GM12878 (cell line): ENCODE measurements around the gene MYO15B. TPM values are rescaled to one million over a fixed set of nuclear protein-coding genes. Genes with fewer than 3 reads are reported as not detected.

ENCODE experiments used
- ATAC-seq: fragments of 200-7000 bp; cut with Tn5 transposase; 3 replicates; pipeline ENCODE4 v1.9.1; 2020; ENCODE audit warnings: mild to moderate bottlenecking, moderate library complexity
- BruUV-seq: library from RNA; stranded (reverse); fragments of 400-500 nt; replicated peaks from 2 replicates; lab custom pipeline; 2021; lab: Mats Ljungman, UMichigan
- CTCF ChIA-PET: fragments of 300-600 bp; sonication (Branson Sonifier 250); formaldehyde crosslinking; extraction: SDS; loops from one replicate; lab custom pipeline; 2021; ENCODE audit warnings: inconsistent platforms; lab: Yijun Ruan, JAX
- POLR2A ChIA-PET: fragments of 350-600 bp; formaldehyde crosslinking; extraction: SDS; loops from one replicate; lab custom pipeline; 2021; ENCODE audit warnings: inconsistent platforms; lab: Charles Lee
- RAD21 ChIA-PET: fragments of 300-600 bp; sonication (Branson Sonifier 250); formaldehyde crosslinking; loops from one replicate; lab custom pipeline; 2023; ENCODE audit warnings: antibody characterized with exemption; ENCODE audit not compliant: unreplicated experiment; lab: Charles Lee
- SMC1A ChIA-PET: fragments of 300-600 bp; sonication (Branson Sonifier 250); formaldehyde crosslinking; loops from one replicate; lab custom pipeline; 2023; ENCODE audit not compliant: unreplicated experiment, uncharacterized antibody; lab: Charles Lee
- DNase-seq: peaks from one replicate; pipeline ENCODE4 v3.0.0-alpha.2; 2011; ENCODE audit warnings: low read depth, low spot score
- FAIRE-seq: peaks from 3 replicates; lab custom pipeline; 2011; peaks lifted over from hg19 to GRCh38; lab: Jason Lieb, UNC
- H2AFZ ChIP-seq: 2 replicates; pipeline ENCODE4 v1.6.0; 2011; ENCODE audit warnings: low read depth, low read length, control low read depth; ENCODE audit not compliant: control insufficient read depth
- H3K27ac ChIP-seq: 2 replicates; pipeline ENCODE4 v1.5.1; 2011; ENCODE audit warnings: control low read depth; ENCODE audit not compliant: control insufficient read depth, insufficient read depth
- H3K27me3 ChIP-seq, 2 experiments: replicated peaks in 1 of 2; 2 replicates each; pipeline versions ENCODE4 v1.6.0 to v1.6.1; 2011; ENCODE audit warnings: low read length in 1 of 2; ENCODE audit not compliant: control insufficient read depth in 2 of 2, insufficient read depth in 2 of 2
- H3K36me3 ChIP-seq, 2 experiments: 2 replicates each; pipeline ENCODE4 v1.5.1; 2011; ENCODE audit warnings: low read length in 1 of 2; ENCODE audit not compliant: control insufficient read depth in 2 of 2, insufficient read depth in 2 of 2
- H3K4me1 ChIP-seq: 2 replicates; pipeline ENCODE4 v1.6.1; 2011; ENCODE audit warnings: mild to moderate bottlenecking, low read length, moderate library complexity, mixed read lengths; ENCODE audit not compliant: control insufficient read depth, insufficient read depth
- H3K4me2 ChIP-seq: 2 replicates; pipeline ENCODE4 v1.6.0; 2011; ENCODE audit warnings: control low read depth; ENCODE audit not compliant: control insufficient read depth, insufficient read depth
- H3K4me3 ChIP-seq: fragments of 200-600 bp; sonication (generic); 2 replicates; pipeline ENCODE4 v1.5.1; 2016
- H3K79me2 ChIP-seq: 2 replicates; pipeline ENCODE4 v1.6.0; 2011; ENCODE audit warnings: low read length; ENCODE audit not compliant: control insufficient read depth, insufficient read depth
- H3K9ac ChIP-seq: 2 replicates; pipeline ENCODE4 v1.8.0; 2011; ENCODE audit warnings: low read length, control low read depth, mixed read lengths; ENCODE audit not compliant: control insufficient read depth, insufficient read depth
- H3K9me3 ChIP-seq: replicated peaks from 3 replicates; pipeline ENCODE4 v1.5.1; 2011; ENCODE audit warnings: mild to moderate bottlenecking, low read length; ENCODE audit not compliant: control insufficient read depth, insufficient read depth
- H4K20me1 ChIP-seq: 2 replicates; pipeline ENCODE4 v1.6.0; 2011; ENCODE audit not compliant: control insufficient read depth, insufficient read depth
- BCL11A ChIP-seq: IDR thresholded peaks from 2 replicates; pipeline ENCODE4 v1.6.1; 2011; ENCODE audit warnings: low read depth, low read length
- CEBPB ChIP-seq, 2 experiments: fragments of 150-350 bp in 1 of 2; IDR thresholded peaks; 2 replicates each; pipeline ENCODE4 v1.6.1; 2012 to 2014; ENCODE audit warnings: low read depth in 2 of 2, low read length in 2 of 2, borderline replicate concordance in 1 of 2, inconsistent platforms in 1 of 2
- HDGF ChIP-seq: fragments of 450-650 bp; IDR thresholded peaks from 2 replicates; pipeline ENCODE4 v1.6.1; 2016; ENCODE audit warnings: antibody characterized with exemption
- LARP7 ChIP-seq: fragments of 450-650 bp; IDR thresholded peaks from 2 replicates; pipeline ENCODE4 v1.6.1; 2017; ENCODE audit warnings: mild to moderate bottlenecking
- MYC ChIP-seq: IDR thresholded peaks from 2 replicates; pipeline ENCODE4 v1.6.1; 2011; ENCODE audit warnings: mild to moderate bottlenecking, low read length, moderate library complexity, inconsistent platforms; ENCODE audit not compliant: insufficient read depth, insufficient replicate concordance, insufficient read length, severe bottlenecking
- NFYA ChIP-seq: IDR thresholded peaks from 2 replicates; pipeline ENCODE4 v1.6.1; 2011; ENCODE audit warnings: low read depth, mild to moderate bottlenecking, low read length, improper control_type of control experiment, borderline replicate concordance
- RELB ChIP-seq: fragments of 450-650 bp; IDR thresholded peaks from 2 replicates; pipeline ENCODE4 v1.6.1; 2017; ENCODE audit warnings: low read depth, mild to moderate bottlenecking, moderate library complexity
- SREBF2 ChIP-seq: IDR thresholded peaks from 2 replicates; pipeline ENCODE4 v1.6.1; 2012; ENCODE audit warnings: mild to moderate bottlenecking, low read length
- USF1 ChIP-seq: IDR thresholded peaks from 2 replicates; pipeline ENCODE4 v1.6.1; 2011; ENCODE audit warnings: borderline replicate concordance, low read depth, mild to moderate bottlenecking, moderate library complexity, mixed read lengths, low read length; ENCODE audit not compliant: insufficient read depth; ENCODE audit errors: extremely low read length
- WGBS: methylation state at CpG from one replicate; pipeline ENCODE4 v1.1.6; 2016; ENCODE audit warnings: low lambda C conversion rate; ENCODE audit not compliant: insufficient replicate concordance, insufficient coverage; ENCODE audit errors: missing lambda C conversion rate; 5-methylcytosine and 5-hydroxymethylcytosine counted together
- in situ Hi-C: fragments of 300-500 bp; cut with MboI; formaldehyde crosslinking; loops from 9 replicates; pipeline ENCODE4 v1.14.3; 2018; ENCODE audit warnings: mixed read lengths
- intact Hi-C: fragments of 100-400 bp; cut with micrococcal nuclease; formaldehyde crosslinking; loops from one replicate; pipeline ENCODE4 v1.14.2; 2022; ENCODE audit not compliant: unreplicated experiment
- polyA plus RNA-seq, 11 experiments: library from polyadenylated mRNA; depleted of rRNA in 4 of 11; unstranded in 6 of 11; stranded (reverse) in 5 of 11; fragments of >200 nt; fragmentation: Nextera tagmentation in 4 of 11; fragmentation: Illumina TruSeq in 1 of 11; extraction: Ambion mirVana in 4 of 11; extraction: Trizol in 1 of 11; gene quantifications; 1 replicate in 1 of 11; 2 replicates in 10 of 11; pipeline versions ENCODE4 v1.2.1 to v1.2.3, GENCODE V29; 2011 to 2016; ENCODE audit warnings: inconsistent platforms in 2 of 11, missing spikeins in 2 of 11, low read depth in 1 of 11
- total RNA-seq, 4 experiments: library from RNA; depleted of rRNA in 3 of 4; stranded (reverse); fragments of >200 nt in 3 of 4; fragmentation: Illumina TruSeq in 1 of 4; extraction: Trizol in 1 of 4; gene quantifications; 2 replicates each; pipeline versions ENCODE4 v1.2.1 to v1.2.3, GENCODE V29; 2013 to 2021

MYO15B gene
- total and polyA plus RNA-seq, 10 of the 15 experiments (the other 5 are each of a cell fraction or from before 2014, with no cell fraction given): 0.67 to 15.4 (median 2.3) TPM; not detected in 1

- H3K79me2 ChIP-seq: no peaks in the 10 kb centered on the region
- H3K4me3 ChIP-seq: no peak overlapping the region
- 53% methylated on average over 12 of the region's 12 CpGs for WGBS
- H4K20me1 ChIP-seq: no peaks in the 10 kb centered on the region
- no TSS peak for BruUV-seq
- SMC1A ChIA-PET: interaction anchor here (1.3 kb wide), 1 partner anchor 162 kb away, joined by 3 read pairs; no protein-coding TSS in a partner anchor
- TF ChIP-seq SREBF2 (no peak), USF1 (peak; percentile 11), BCL11A (no peak), NFYA (no peak), MYC (no peak), HDGF (no peak), LARP7 (no peak), CEBPB (IDR thresholded peaks at IDR 0.05; ENCODE audit: borderline replicate concordance in 1 of 2, low read depth in 2 of 2, low read length in 2 of 2) (no peak), RELB (no peak)
- TF ChIP-seq, all 136 proteins: peak for 1
- Histone ChIP-seq H3K9me3 (no peaks in the 10 kb centered on the region), H3K4me2 (no peak overlapping the region), H3K27me3 (peaks cover 5 to 9% of the 10 kb centered on the region in 2 experiments), H3K36me3 (no peaks in the 10 kb centered on the region), H3K4me1 (0 out of 2 replicates have a peak, but pooled peaks cover 4% of the 10 kb centered on the region), H3K9ac (no peak overlapping the region), H2AFZ (no peak overlapping the region), H3K27ac (no peak overlapping the region)
- in situ Hi-C loops: loop anchor here (10.0 kb wide), 1 partner anchor 166 kb away; no protein-coding TSS in a partner anchor
- RAD21 ChIA-PET: interaction anchor here (1.5 to 1.8 kb wide), 2 partner anchors 75 to 390 kb away, joined by 3 to 4 read pairs; partner anchors contain the start of gene TSEN54
- intact Hi-C loops: no loop called here
- DNase-seq: no peak
- FAIRE-seq: no peak
- POLR2A ChIA-PET: no interaction called here
- ATAC-seq: no peak
- CTCF ChIA-PET: interaction anchor here (0.6 to 3.7 kb wide), 11 partner anchors 10 to 300 kb away, joined by 3 to 20 read pairs (median 4); partner anchors contain the start of genes SMIM5 and TSEN54
These were observed 3.5 kb downstream of the MYO15B start for GRCh38 chr17:75590849-75591721.
